ENCODE data around the gene ABCD3.

DNA sequence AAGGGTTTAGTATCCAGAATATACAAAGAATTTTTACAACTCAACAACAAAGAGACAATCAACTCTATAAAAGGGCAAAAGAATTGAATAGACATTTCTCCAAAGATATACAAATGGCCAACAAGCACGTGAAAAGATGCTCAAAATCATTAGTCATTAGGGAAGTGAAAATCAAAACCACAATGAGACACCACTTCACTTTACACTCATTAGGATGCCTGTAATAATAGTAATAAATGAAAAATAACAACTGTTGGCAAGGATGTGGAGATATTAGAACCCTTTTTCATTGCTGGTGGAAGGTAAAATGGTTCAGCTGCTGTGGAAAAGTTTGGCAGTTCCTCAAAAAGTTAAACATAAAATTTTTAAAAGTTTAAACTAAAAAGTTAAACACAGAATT is 7.0 kb upstream of the ABCD3 start:
- TF ChIP-seq, protein P1, sequence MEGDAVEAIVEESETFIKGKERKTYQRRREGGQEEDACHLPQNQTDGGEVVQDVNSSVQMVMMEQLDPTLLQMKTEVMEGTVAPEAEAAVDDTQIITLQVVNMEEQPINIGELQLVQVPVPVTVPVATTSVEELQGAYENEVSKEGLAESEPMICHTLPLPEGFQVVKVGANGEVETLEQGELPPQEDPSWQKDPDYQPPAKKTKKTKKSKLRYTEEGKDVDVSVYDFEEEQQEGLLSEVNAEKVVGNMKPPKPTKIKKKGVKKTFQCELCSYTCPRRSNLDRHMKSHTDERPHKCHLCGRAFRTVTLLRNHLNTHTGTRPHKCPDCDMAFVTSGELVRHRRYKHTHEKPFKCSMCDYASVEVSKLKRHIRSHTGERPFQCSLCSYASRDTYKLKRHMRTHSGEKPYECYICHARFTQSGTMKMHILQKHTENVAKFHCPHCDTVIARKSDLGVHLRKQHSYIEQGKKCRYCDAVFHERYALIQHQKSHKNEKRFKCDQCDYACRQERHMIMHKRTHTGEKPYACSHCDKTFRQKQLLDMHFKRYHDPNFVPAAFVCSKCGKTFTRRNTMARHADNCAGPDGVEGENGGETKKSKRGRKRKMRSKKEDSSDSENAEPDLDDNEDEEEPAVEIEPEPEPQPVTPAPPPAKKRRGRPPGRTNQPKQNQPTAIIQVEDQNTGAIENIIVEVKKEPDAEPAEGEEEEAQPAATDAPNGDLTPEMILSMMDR (IDR thresholded peaks at IDR 0.05 in 4 of 5, conservative IDR thresholded peaks at IDR 0.05 in 1 of 5): no peak
- no peak for TF ChIP-seq POLR2A (IDR thresholded peaks at IDR 0.05)

Measured in gastrocnemius medialis (tissue), 4 donors.